Keratinocyte (primary cell): Measurements from ENCODE around the gene XPNPEP2. TPM values are rescaled to one million over a fixed set of nuclear protein-coding genes. Genes with fewer than 3 reads are reported as not detected.

Source experiments
- DNase-seq: peaks from one replicate; pipeline ENCODE4 v3.0.0-alpha.2; 2011; ENCODE audit warnings: low read depth, missing footprints, low spot score
- FAIRE-seq: peaks from 2 replicates; lab custom pipeline; 2011; peaks lifted over from hg19 to GRCh38; lab: Jason Lieb, UNC
- H2AFZ ChIP-seq: 2 replicates; pipeline ENCODE4 v1.6.0; 2012; ENCODE audit warnings: low read length, control low read depth, inconsistent platforms; ENCODE audit not compliant: control insufficient read depth
- H3K27ac ChIP-seq: 2 replicates; pipeline ENCODE4 v1.5.1; 2011; ENCODE audit warnings: low read length; ENCODE audit not compliant: control insufficient read depth, insufficient read depth
- H3K27me3 ChIP-seq: 3 replicates; pipeline ENCODE4 v1.6.0; 2011; ENCODE audit warnings: low read length; ENCODE audit not compliant: control insufficient read depth, insufficient read depth; ENCODE audit errors: extremely low read depth
- H3K36me3 ChIP-seq, 2 experiments: 2 replicates in 1 of 2; 3 replicates in 1 of 2; pipeline ENCODE4 v1.5.1; 2011; ENCODE audit warnings: low read length in 2 of 2, mild to moderate bottlenecking in 1 of 2; ENCODE audit not compliant: control insufficient read depth in 2 of 2, insufficient read depth in 2 of 2; ENCODE audit errors: extremely low read depth in 1 of 2
- H3K4me1 ChIP-seq: 3 replicates; pipeline ENCODE4 v1.5.1; 2011; ENCODE audit warnings: low read length; ENCODE audit not compliant: control insufficient read depth, insufficient read depth; ENCODE audit errors: extremely low read depth
- H3K4me2 ChIP-seq: 3 replicates; pipeline ENCODE4 v1.6.0; 2011; ENCODE audit warnings: low read depth, low read length; ENCODE audit not compliant: control insufficient read depth, insufficient read depth; ENCODE audit errors: extremely low read depth
- H3K4me3 ChIP-seq, 3 experiments: fragments of 200-600 bp in 1 of 3; sonication (generic) in 1 of 3; 2 replicates in 2 of 3; 3 replicates in 1 of 3; pipeline ENCODE4 v1.5.1; 2011 to 2016; ENCODE audit warnings: low read length in 3 of 3, mild to moderate bottlenecking in 3 of 3, control low read depth in 2 of 3, inconsistent platforms in 1 of 3, low read depth in 1 of 3, mixed read lengths in 1 of 3, mixed run types in 1 of 3, moderate library complexity in 1 of 3; ENCODE audit not compliant: control insufficient read depth in 2 of 3, insufficient read depth in 2 of 3; ENCODE audit errors: extremely low read depth in 1 of 3
- H3K79me2 ChIP-seq: 2 replicates; pipeline ENCODE4 v1.6.0; 2012; ENCODE audit warnings: low read length; ENCODE audit not compliant: control insufficient read depth, insufficient read depth
- H3K9ac ChIP-seq: 3 replicates; pipeline ENCODE4 v1.6.0; 2011; ENCODE audit warnings: low read length; ENCODE audit not compliant: control insufficient read depth, insufficient read depth; ENCODE audit errors: extremely low read depth
- H3K9me1 ChIP-seq: 3 replicates; pipeline ENCODE4 v1.6.0; 2011; ENCODE audit warnings: low read length; ENCODE audit not compliant: control insufficient read depth, insufficient read depth; ENCODE audit errors: extremely low read depth
- H3K9me3 ChIP-seq: 2 replicates; pipeline ENCODE4 v1.5.1; 2012; ENCODE audit warnings: low read depth, low read length; ENCODE audit not compliant: control insufficient read depth
- H4K20me1 ChIP-seq: 3 replicates; pipeline ENCODE4 v1.6.0; 2011; ENCODE audit warnings: low read length; ENCODE audit not compliant: control insufficient read depth, insufficient read depth; ENCODE audit errors: extremely low read depth
- EZH2 ChIP-seq: IDR thresholded peaks from one replicate; pipeline ENCODE4 v1.6.1; 2012; ENCODE audit warnings: inconsistent platforms, mild to moderate bottlenecking, low read length, moderate library complexity
- dilution Hi-C: fragments of 300-500 bp; cut with MboI; formaldehyde crosslinking; loops from one replicate; pipeline ENCODE4 v1.7.0; 2020; ENCODE audit warnings: low sequenced_read_pairs; ENCODE audit not compliant: extremely low pct_ligation_motif_present
- polyA plus RNA-seq, 5 experiments: library from polyadenylated mRNA; depleted of rRNA in 3 of 5; stranded (reverse) in 3 of 5; stranded (forward) in 1 of 5; unstranded in 1 of 5; fragments of >200 nt; gene quantifications; 1 replicate in 1 of 5; 2 replicates in 3 of 5; 3 replicates in 1 of 5; pipeline versions ENCODE4 v1.2.1 to v1.2.3, GENCODE V29; 2011 to 2012; ENCODE audit warnings: missing spikeins in 2 of 5, low read depth in 1 of 5, low replicate concordance in 1 of 5
- TF ChIP-seq, protein P1 (sequence below), 3 experiments: IDR thresholded peaks in 1 of 3; conservative IDR thresholded peaks in 1 of 3; optimal IDR thresholded peaks in 1 of 3; 2 replicates in 2 of 3; 3 replicates in 1 of 3; pipeline versions ENCODE3 to v1.5.1; 2011; ENCODE audit warnings: low read length in 3 of 3, mild to moderate bottlenecking in 3 of 3, moderate library complexity in 2 of 3, control low read depth in 1 of 3, inconsistent platforms in 1 of 3; ENCODE audit not compliant: insufficient read depth in 2 of 3; ENCODE audit errors: extremely low read depth in 1 of 3

Gene XPNPEP2
- polyA plus RNA-seq, 1 donor (not counting 4 experiments of a cell fraction or from before 2014, with no cell fraction given) = not detected

GRCh38 chrX:129768586-129769466 lies 30.0 kb downstream of the XPNPEP2 start:
- Histone ChIP-seq H3K27ac (no peak overlapping the region), H3K36me3 (no peaks in the 10 kb centered on the region), H3K4me1 (no peaks in the 10 kb centered on the region), H4K20me1 (no peaks in the 10 kb centered on the region), H3K27me3 (no peaks in the 10 kb centered on the region), H3K9ac (no peak overlapping the region), H3K79me2 (no peaks in the 10 kb centered on the region), H3K9me3 (no peaks in the 10 kb centered on the region), H2AFZ (no peak overlapping the region), H3K4me3 (no peak overlapping the region), H3K9me1 (no peaks in the 10 kb centered on the region), H3K4me2 (no peak overlapping the region)
- TF ChIP-seq EZH2 = no peak
- TF ChIP-seq, protein P1, sequence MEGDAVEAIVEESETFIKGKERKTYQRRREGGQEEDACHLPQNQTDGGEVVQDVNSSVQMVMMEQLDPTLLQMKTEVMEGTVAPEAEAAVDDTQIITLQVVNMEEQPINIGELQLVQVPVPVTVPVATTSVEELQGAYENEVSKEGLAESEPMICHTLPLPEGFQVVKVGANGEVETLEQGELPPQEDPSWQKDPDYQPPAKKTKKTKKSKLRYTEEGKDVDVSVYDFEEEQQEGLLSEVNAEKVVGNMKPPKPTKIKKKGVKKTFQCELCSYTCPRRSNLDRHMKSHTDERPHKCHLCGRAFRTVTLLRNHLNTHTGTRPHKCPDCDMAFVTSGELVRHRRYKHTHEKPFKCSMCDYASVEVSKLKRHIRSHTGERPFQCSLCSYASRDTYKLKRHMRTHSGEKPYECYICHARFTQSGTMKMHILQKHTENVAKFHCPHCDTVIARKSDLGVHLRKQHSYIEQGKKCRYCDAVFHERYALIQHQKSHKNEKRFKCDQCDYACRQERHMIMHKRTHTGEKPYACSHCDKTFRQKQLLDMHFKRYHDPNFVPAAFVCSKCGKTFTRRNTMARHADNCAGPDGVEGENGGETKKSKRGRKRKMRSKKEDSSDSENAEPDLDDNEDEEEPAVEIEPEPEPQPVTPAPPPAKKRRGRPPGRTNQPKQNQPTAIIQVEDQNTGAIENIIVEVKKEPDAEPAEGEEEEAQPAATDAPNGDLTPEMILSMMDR (optimal IDR thresholded peaks at IDR 0.05 in 1 of 3, IDR thresholded peaks at IDR 0.05 in 1 of 3, conservative IDR thresholded peaks at IDR 0.05 in 1 of 3; ENCODE audit: extremely low read depth in 1 of 3, insufficient read depth in 2 of 3, low read length in 3 of 3) = no peak
- FAIRE-seq (no peak), DNase-seq (no peak)
- dilution Hi-C loops = no loop called here

GRCh38 chrX:129769467-129770154 lies 30.8 kb downstream of the XPNPEP2 start:
- Histone ChIP-seq H3K27ac (no peak overlapping the region), H3K9me1 (no peaks in the 10 kb centered on the region), H3K79me2 (no peaks in the 10 kb centered on the region), H4K20me1 (no peaks in the 10 kb centered on the region), H3K4me2 (no peak overlapping the region), H3K4me3 (no peak overlapping the region), H3K9ac (no peak overlapping the region), H3K4me1 (no peaks in the 10 kb centered on the region), H3K36me3 (no peaks in the 10 kb centered on the region), H3K9me3 (no peaks in the 10 kb centered on the region), H2AFZ (no peak overlapping the region), H3K27me3 (no peaks in the 10 kb centered on the region)
- dilution Hi-C loops = no loop called here
- DNase-seq = no peak
- TF ChIP-seq EZH2 = no peak
- TF ChIP-seq, protein P1 (optimal IDR thresholded peaks at IDR 0.05 in 1 of 3, IDR thresholded peaks at IDR 0.05 in 1 of 3, conservative IDR thresholded peaks at IDR 0.05 in 1 of 3; ENCODE audit: extremely low read depth in 1 of 3, insufficient read depth in 2 of 3, low read length in 3 of 3) = no peak
- FAIRE-seq = no peak
